Mucosa of stomach (tissue), 1 donor: Measurements from ENCODE around the gene EXOSC7.

Experiments used
- H3K27me3 ChIP-seq: one replicate; pipeline ENCODE4 v1.7.0; 2013; ENCODE audit warnings: mild to moderate bottlenecking, low read length; ENCODE audit not compliant: control insufficient read depth, insufficient read depth
- H3K36me3 ChIP-seq: one replicate; pipeline ENCODE4 v1.7.0; 2013; ENCODE audit warnings: low read length; ENCODE audit not compliant: control insufficient read depth, insufficient read depth
- H3K4me1 ChIP-seq: one replicate; pipeline ENCODE4 v1.7.0; 2013; ENCODE audit warnings: mild to moderate bottlenecking, low read length; ENCODE audit not compliant: control insufficient read depth, insufficient read depth
- H3K4me3 ChIP-seq: one replicate; pipeline ENCODE4 v1.7.0; 2013; ENCODE audit warnings: low read length
- H3K9ac ChIP-seq: one replicate; pipeline ENCODE4 v1.7.0; 2013; ENCODE audit warnings: mild to moderate bottlenecking, low read length, moderate library complexity
- H3K9me3 ChIP-seq: one replicate; pipeline ENCODE4 v1.7.0; 2013; ENCODE audit warnings: mild to moderate bottlenecking, low read length, moderate library complexity; ENCODE audit not compliant: control insufficient read depth
- donor health status: Pancreatic carcinoma.

Gene EXOSC7

DNA sequence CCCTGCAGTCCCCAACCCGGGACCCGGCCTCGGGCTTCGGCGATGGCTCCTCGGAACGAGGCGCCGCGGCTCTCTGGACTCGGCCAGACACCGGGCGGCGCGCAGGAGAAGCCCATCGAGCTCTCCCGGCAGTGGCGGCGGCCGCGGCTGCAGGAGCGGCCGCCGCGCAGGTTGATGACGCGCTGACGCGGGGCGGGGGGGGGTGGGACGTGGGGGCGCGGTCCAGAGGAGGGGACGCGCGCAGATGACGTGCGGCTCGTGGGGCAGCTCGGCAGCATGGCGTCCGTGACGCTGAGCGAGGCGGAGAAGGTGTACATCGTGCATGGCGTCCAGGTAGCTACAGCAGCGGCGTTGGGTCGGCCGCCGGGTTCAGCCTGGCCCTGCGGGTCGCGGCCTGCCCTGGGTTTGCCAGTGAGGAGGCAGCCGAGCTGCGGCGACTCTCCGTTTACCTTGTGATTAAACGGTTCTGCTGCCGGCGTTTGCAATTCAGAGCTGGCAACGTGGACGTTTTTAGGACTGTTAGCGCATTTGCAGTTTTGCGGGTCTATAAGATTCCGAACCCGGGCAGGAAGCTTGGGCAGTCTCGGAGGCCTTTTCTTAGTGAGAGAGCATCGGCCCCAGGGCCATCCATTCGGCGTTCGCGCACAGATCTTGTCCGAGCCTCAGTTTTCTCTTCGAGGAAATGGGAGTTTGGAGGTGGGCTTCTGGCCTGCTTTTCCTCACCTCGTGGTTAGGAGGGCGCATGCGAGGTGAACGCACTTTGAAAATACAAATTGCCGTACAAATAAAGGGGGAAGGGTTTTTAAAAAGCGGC, at the start of gene EXOSC7, which contains the start of gene ZDHHC3:
Gene EXOSC7, plus strand, starts transcription at position 243 of the 814 bp plus-strand sequence. Its CDS starts 34 bp downstream, at position 277.
Gene ZDHHC3, minus strand, starts transcription at position 173 of the 814 bp plus-strand sequence. CDS start 16,738 bp downstream, outside the sequence.
- Histone ChIP-seq H3K36me3 (no peaks in the 10 kb centered on the region), H3K27me3 (no peaks in the 10 kb centered on the region), H3K9ac (peak within 1 kb of the TSS; percentile 88), H3K4me3 (peak within 1 kb of the TSS; percentile 97), H3K9me3 (no peaks in the 10 kb centered on the region), H3K4me1 (peaks cover 10% of the 10 kb centered on the region)

DNA sequence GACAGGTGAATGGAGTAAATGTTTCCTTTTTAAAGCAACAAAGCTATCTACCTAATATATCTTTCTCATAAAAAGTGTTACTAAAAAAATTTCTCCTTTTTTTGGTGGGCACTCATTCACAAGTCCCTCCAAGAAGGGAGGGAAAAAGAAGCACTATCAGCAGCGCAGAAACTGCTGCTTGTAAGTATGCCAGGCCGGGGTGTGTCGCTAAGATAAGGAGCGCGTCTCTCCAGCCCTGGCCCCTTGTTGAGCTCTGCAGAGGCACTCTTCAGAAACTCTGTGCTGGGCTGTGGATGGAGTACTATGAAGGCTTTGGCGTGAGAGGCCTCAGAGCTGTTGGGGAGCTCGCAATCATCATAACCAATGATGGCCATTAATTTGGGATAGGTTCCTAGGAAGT, 49.1 kb upstream of the EXOSC7 start:
- H3K4me1 ChIP-seq, result no peaks in the 10 kb centered on the region
- no peaks in the 10 kb centered on the region for H3K9me3 ChIP-seq
- peaks cover 19% of the 10 kb centered on the region for H3K36me3 ChIP-seq
- no peaks in the 10 kb centered on the region for H3K27me3 ChIP-seq
- H3K4me3 ChIP-seq, result no peak overlapping the region
- H3K9ac ChIP-seq, result no peak overlapping the region

DNA sequence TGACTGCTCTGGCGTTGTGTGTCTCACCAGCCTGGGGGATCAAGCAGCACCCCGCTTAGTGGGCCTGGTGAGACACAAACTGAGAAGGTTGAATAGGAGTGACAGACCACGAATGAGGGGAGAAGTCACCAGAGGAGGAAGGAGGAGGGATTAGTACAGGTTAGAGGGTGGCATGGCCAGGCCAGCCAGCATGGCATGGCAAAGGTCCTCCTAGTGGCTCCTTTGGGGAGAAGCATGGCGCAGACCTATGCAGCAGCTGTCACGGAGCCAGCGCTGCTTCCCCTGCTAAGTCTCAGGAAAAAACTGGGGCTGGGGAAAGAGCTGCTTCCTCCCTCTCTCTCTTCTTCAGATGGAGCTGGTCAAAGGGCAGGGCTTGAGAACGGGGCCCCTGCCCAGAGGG, 48.7 kb upstream of the EXOSC7 start:
- H3K36me3 ChIP-seq, result peaks cover 19% of the 10 kb centered on the region
- no peaks in the 10 kb centered on the region for H3K27me3 ChIP-seq
- H3K9me3 ChIP-seq, result no peaks in the 10 kb centered on the region
- H3K4me3 ChIP-seq, result no peak overlapping the region
- H3K4me1 ChIP-seq, result no peaks in the 10 kb centered on the region
- no peak overlapping the region for H3K9ac ChIP-seq

DNA sequence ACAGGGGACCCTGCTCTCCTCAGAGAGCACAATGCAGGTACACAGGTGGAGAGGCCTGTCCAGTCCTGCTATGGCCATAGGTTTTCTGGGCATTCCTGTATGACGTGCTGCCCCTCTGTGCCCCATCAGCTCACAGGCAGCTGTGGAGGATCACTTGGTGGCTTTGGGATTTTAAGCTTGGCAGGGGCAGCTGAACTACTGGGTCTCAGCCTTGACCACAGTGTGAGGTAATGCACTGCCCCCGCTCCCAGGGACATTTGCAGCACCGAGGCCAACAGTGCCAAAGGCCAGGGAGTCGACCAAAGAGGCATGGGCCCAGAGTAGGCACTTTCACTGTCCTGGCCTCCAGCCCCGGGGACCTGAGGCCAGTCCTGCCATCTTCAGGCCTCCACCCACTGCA, 46.3 kb upstream of the EXOSC7 start:
- no peaks in the 10 kb centered on the region for H3K27me3 ChIP-seq
- no peaks in the 10 kb centered on the region for H3K4me1 ChIP-seq
- H3K4me3 ChIP-seq, result no peak overlapping the region
- no peaks in the 10 kb centered on the region for H3K9me3 ChIP-seq
- no peak overlapping the region for H3K9ac ChIP-seq
- peaks cover 20% of the 10 kb centered on the region for H3K36me3 ChIP-seq

DNA sequence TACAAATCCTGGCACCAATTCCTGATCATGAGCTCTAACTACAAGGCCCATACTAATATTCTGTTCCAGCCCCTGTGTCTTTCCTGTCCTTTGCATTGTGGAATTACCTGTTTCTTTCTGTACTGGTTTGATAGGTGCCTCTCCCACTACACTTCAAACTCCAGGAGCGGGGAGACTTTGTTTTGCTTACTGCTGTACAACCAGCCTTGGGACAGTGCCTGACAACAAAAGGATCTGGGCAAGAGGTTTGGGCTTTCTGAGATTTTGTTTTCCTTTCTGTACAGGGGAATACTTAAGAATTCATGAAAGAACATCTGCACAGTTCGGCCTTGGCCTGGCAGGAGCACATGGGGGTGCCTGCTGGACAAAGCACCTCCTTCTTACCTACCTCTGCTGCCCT, 45.1 kb upstream of the EXOSC7 start:
- peaks cover 20% of the 10 kb centered on the region for H3K36me3 ChIP-seq
- H3K4me1 ChIP-seq, result no peaks in the 10 kb centered on the region
- H3K4me3 ChIP-seq, result no peak overlapping the region
- H3K9ac ChIP-seq, result no peak overlapping the region
- H3K27me3 ChIP-seq, result no peaks in the 10 kb centered on the region
- no peaks in the 10 kb centered on the region for H3K9me3 ChIP-seq

DNA sequence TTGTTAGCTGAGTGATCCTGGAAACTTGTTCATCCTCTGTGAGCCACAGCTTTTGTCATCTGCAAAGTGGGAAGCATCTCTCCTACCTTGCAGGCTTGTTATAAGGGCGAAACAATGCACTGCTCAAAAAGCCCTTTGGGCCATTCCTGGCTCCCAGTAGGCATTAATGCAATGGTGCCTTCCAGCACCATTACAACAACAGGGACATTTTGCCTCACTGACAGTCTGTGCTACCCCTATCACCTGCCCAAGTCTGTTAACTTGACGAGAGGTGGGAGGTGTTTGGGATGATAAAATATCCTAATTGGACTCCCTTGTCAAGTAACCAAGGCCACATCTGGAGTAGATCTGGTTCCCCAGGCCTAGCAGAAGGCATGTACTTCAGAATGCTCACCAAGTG, 44.3 kb upstream of the EXOSC7 start:
- Histone ChIP-seq H3K9ac (no peak overlapping the region), H3K36me3 (peaks cover 13% of the 10 kb centered on the region), H3K9me3 (no peaks in the 10 kb centered on the region)

DNA sequence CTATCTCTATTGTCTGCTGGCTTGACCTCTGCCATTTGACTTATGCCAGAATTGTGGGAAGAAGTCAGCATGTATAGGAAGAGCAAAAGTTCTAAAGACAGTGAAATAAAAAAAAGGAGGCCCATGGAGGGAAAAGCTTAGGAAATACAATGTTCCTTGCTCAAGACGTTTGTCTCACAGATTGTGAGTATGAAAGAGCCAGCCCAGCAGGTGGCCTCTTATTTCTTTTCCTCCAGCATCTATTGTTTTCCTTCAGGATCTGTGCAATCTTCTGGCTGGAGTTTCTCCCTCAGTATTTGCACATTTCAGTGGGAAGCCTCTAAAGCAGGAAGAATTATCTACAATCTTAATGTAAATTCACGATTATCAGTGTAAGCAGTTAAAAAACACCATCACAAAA, 43.8 kb upstream of the EXOSC7 start:
- Histone ChIP-seq H3K9me3 (no peaks in the 10 kb centered on the region), H3K27me3 (no peaks in the 10 kb centered on the region), H3K9ac (no peak overlapping the region), H3K4me3 (no peak overlapping the region), H3K36me3 (peaks cover 13% of the 10 kb centered on the region), H3K4me1 (no peaks in the 10 kb centered on the region)

More for the DNA sequence above, 44.3 kb upstream of the EXOSC7 start:
- no peaks in the 10 kb centered on the region for H3K4me1 ChIP-seq
- H3K4me3 ChIP-seq, result no peak overlapping the region
- no peaks in the 10 kb centered on the region for H3K27me3 ChIP-seq

DNA sequence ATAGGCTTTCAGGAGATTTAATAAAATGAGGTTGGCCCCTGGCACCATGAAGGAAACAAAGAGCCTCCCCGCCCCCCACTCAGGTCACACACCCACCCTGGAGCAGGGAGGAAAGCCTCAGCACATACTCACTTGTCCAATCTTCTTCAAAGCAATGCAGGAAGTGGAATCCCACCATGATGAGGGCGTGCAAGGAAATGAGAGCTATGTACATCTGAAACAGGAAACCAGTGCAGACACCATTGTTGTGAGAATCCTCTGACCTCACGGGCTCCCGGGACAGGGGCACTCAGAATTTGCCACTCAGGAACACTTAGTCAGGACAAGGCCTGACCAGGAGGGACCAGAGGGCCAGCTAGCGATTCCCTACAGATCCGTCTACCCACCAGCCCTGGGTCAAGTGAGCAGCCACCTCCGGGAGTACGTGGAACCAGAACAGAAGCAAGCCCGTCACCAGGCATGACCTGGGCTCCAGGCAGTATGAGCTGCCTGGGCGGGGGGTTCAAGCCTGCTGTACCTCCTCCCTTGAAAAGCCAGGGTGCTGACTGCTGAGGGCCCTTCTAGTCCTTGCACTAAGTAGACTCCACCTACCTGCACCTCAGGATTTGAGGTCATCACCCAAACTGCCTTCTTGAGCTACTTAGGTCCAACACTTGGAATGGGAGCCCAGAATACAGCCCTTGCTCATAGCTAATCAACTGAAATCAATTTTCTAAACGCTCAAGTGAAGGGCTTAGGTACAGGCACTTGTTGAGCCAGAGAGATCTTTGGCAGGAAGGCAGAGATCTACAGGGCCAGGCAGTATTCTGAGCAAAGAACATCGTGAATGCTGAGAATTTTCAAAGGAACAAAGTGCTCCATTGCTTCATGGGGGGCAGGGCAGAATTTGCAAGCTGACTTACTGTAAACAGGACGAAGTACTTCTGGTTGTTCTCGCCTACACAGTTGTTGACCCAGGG, 42.8 kb upstream of the EXOSC7 start:
- Histone ChIP-seq H3K4me3 (no peak overlapping the region), H3K27me3 (no peaks in the 10 kb centered on the region), H3K36me3 (peaks cover 13% of the 10 kb centered on the region), H3K4me1 (no peaks in the 10 kb centered on the region), H3K9ac (no peak overlapping the region), H3K9me3 (no peaks in the 10 kb centered on the region)

DNA sequence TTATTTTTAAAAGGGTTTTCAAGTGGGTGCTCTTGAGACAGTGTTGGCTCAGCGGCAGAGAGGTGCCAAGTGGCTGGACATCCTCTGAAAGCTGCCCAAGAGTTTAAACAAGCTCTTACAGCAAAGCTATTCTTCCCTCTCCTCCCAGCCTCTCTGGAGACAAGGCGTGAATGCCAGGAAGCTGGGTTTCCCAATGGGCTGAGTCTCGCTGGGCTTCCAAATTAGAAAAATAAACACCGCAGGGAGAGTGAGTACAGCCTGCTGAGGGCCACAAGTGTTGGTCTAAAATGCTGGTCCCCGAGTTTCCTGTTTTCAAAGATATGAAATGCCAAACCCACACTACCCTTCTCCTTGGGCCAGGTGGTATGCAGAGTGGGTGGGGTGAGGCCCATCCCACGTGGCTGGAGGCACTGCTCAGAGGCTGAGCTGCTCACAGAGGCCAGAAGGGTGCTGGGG, 36.4 kb upstream of the EXOSC7 start:
- Histone ChIP-seq H3K4me1 (no peaks in the 10 kb centered on the region), H3K4me3 (no peak overlapping the region), H3K9me3 (no peaks in the 10 kb centered on the region), H3K27me3 (no peaks in the 10 kb centered on the region), H3K9ac (no peak overlapping the region), H3K36me3 (peaks cover 8% of the 10 kb centered on the region)

DNA sequence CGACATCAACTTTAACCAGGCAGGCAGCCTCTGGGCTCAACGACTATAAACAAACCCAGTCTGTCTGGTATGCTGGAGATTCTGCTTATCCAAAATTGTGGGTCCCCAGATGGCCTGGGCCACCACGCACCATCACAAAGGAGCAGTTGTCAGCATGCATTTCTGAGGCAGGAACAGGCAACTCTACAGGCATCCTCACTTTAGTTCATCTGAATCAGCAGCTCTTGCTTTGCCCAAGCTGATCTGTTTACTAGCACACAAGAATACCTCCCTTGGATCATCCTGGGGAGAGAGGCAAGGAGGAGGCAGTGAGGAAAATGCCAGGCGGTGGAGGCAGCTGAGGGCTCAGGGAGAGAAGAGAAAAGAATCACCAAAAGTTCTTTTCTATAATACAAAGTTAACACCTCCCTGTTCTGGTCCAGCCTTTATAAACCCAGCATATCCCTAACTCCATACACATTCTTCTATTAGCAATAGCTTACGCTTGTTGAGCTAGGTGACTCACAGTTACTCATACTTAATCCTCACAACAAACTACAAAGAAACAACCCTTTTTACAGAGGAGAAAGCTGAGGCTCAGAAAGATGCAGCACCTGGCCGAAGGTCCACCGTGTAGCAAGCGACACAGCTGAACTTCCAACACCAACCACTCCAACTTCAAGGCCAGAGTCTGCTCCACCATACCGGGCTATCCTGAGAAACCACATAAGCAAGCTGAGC, 33.7 kb upstream of the EXOSC7 start:
- H3K9me3 ChIP-seq, result no peaks in the 10 kb centered on the region
- H3K9ac ChIP-seq, result no peak overlapping the region
- H3K4me3 ChIP-seq, result no peak overlapping the region
- no peaks in the 10 kb centered on the region for H3K4me1 ChIP-seq
- H3K36me3 ChIP-seq, result peaks cover 8% of the 10 kb centered on the region
- H3K27me3 ChIP-seq, result no peaks in the 10 kb centered on the region

DNA sequence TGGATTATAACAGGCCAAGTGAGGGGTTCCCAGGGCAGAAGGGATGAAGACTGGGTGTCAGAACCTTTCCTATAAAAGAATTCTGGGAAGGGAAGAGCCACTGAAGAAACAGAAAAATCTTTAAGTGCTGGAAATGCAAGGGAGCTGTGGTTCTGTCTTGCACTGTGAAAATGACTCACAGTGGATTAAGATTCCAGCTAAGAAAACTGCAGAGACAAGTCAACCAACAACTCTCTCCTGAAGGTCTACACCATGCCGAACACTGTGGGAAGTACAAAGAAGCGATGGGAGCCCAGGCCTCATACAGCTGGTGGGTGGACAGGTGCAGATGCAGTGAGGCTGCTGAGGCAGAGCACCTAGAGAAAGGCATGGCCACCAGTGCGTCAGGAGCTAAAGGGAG, 27.8 kb upstream of the EXOSC7 start:
- Histone ChIP-seq H3K36me3 (no peaks in the 10 kb centered on the region), H3K4me1 (peaks cover 20% of the 10 kb centered on the region), H3K9ac (no peak overlapping the region), H3K9me3 (no peaks in the 10 kb centered on the region), H3K27me3 (no peaks in the 10 kb centered on the region), H3K4me3 (no peak overlapping the region)
